Right renal pelvis (tissue), 4 donors: ENCODE data around the gene OR52L1. TPM values are rescaled to one million over a fixed set of nuclear protein-coding genes. Genes with fewer than 3 reads are reported as not detected.
"Not testable (repeated sequence)": the region's sequence is repeated elsewhere in the genome, so short reads cannot be mapped to it uniquely, and the experiment has no call there.

ENCODE experiments used
- DNase-seq, 4 donors: peaks; one replicate each; pipeline ENCODE4 v3.0.0-alpha.2; 2013; ENCODE audit warnings: low read depth in 4 of 4, low spot score in 3 of 4, missing footprints in 1 of 4
- polyA plus RNA-seq, 4 donors: library from polyadenylated mRNA; unstranded; fragments of 120-200 nt; gene quantifications; one replicate each; pipeline ENCODE4 v1.2.1, GENCODE V29; 2013; ENCODE audit not compliant: insufficient read length in 4 of 4

Gene OR52L1
- not detected for polyA plus RNA-seq

- no peak for DNase-seq
Measured at GRCh38 chr11:5986885-5987284, at the start of gene OR52L1. TSS of gene OR52L1 (minus strand) at chr11:5986985. CDS start at chr11:5986930, 55 bp downstream.

- DNase-seq = no peak
Measured at GRCh38 chr11:6030708-6031405, 44.1 kb upstream of the OR52L1 start, which contains the start of gene OR56A1. TSS of gene OR56A1 (minus strand) at chr11:6030758. CDS start at chr11:6027692, 3,066 bp downstream.

- DNase-seq = no peak
Measured at GRCh38 chr11:6027501-6027900, 40.7 kb upstream of the OR52L1 start.

GRCh38 chr11:6025056-6025455, 38.3 kb upstream of the OR52L1 start:
- no peak for DNase-seq

- DNase-seq = peak; percentile 4 to 20 (median 7)
Measured at GRCh38 chr11:6022956-6023355, 36.2 kb upstream of the OR52L1 start.

GRCh38 chr11:6013042-6013441, 26.3 kb upstream of the OR52L1 start:
- DNase-seq = no peak

- DNase-seq = no peak
Measured at GRCh38 chr11:6012035-6012668, 25.4 kb upstream of the OR52L1 start.

- DNase-seq = no peak
Measured at GRCh38 chr11:6006846-6007245, 20.1 kb upstream of the OR52L1 start, which contains the start of gene OR56A4. TSS of gene OR56A4 (minus strand) at chr11:6006946. CDS start at chr11:6002992, 3,954 bp downstream.

GRCh38 chr11:6006395-6006794, 19.6 kb upstream of the OR52L1 start:
- DNase-seq = no peak

GRCh38 chr11:6002202-6002699, 15.5 kb upstream of the OR52L1 start:
- DNase-seq = no peak

- no peak for DNase-seq
Measured at GRCh38 chr11:5994791-5995190, 8.0 kb upstream of the OR52L1 start.

GRCh38 chr11:5992604-5993251, 5.9 kb upstream of the OR52L1 start:
- no peak for DNase-seq

- no peak for DNase-seq
Measured at GRCh38 chr11:5992150-5992549, 5.4 kb upstream of the OR52L1 start.

- no peak for DNase-seq
Measured at GRCh38 chr11:5989203-5989602, 2.4 kb upstream of the OR52L1 start.

- DNase-seq = no peak
Measured at GRCh38 chr11:5983443-5983842, 3.3 kb downstream of the OR52L1 start.

- DNase-seq = no peak
Measured at GRCh38 chr11:5973530-5973929, 13.3 kb downstream of the OR52L1 start.

GRCh38 chr11:5968394-5968793, 18.4 kb downstream of the OR52L1 start, which contains the start of gene OR56A5:
TSS of gene OR56A5 (minus strand) at chr11:5968494. CDS start at chr11:5968494, 0 bp downstream.
- no peak for DNase-seq

- DNase-seq = no peak
Measured at GRCh38 chr11:5967708-5968107, 19.1 kb downstream of the OR52L1 start.

- DNase-seq = no peak
Measured at GRCh38 chr11:5966958-5967357, 19.8 kb downstream of the OR52L1 start.

- DNase-seq = not testable (repeated sequence)
Measured at GRCh38 chr11:5960704-5961320, 26.0 kb downstream of the OR52L1 start.

- no peak for DNase-seq
Measured at GRCh38 chr11:5955586-5955985, 31.2 kb downstream of the OR52L1 start.
